CD4-positive, alpha-beta T cell treated with Interleukin-12 subunit alpha and Interleukin-12 subunit beta, for 1 hour (primary cell): ENCODE measurements around the gene SPATA31A5.
"Not testable (repeated sequence)": the region's sequence is repeated elsewhere in the genome, so short reads cannot be mapped to it uniquely, and the experiment has no call there.

Experiments used
- DNase-seq: peaks from one replicate; pipeline ENCODE4 v3.0.0-alpha.2; 2020

The SPATA31A5 gene

GRCh38 chr9:60914107-60914506, at the start of gene SPATA31A5:
SPATA31A5 (plus strand) TSS chr9:60914407; CDS start chr9:60914436, 29 bp downstream.
- DNase-seq, result not testable (repeated sequence)

- DNase-seq, result not testable (repeated sequence)
Observed at GRCh38 chr9:60962990-60963350, 48.8 kb downstream of the SPATA31A5 start.

- not testable (repeated sequence) for DNase-seq
Observed at GRCh38 chr9:60966382-60966781, 52.2 kb downstream of the SPATA31A5 start.
